ENCODE results near the gene NAT10.

NAT10 gene

DNA sequence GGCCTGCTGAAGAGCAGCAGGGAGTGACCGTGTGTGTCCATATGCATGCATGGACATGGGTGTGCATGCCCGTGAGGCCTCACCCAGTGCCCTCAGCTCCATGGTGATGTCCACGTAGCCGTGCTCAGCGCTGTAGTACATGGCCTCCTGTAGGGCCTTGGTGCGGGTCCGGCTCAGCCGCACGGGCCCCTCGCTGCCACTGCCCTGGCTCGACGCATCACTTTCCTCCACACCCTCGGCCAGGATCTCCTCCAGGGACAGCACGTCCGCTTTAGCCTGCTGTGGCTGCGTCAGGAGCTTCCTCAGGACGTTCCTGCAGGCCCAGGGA, 57.0 kb downstream of the NAT10 start:
- no peak for TF ChIP-seq POLR2AphosphoS5 (IDR thresholded peaks at IDR 0.05; ENCODE audit: low read depth, low read length)
- TF ChIP-seq POLR2A (IDR thresholded peaks at IDR 0.05; ENCODE audit: low read depth, low read length), result no peak
- TF ChIP-seq TAF1 (IDR thresholded peaks at IDR 0.05; ENCODE audit: borderline replicate concordance, low read depth, low read length), result no peak
- FAIRE-seq, result no peak

GRCh38 chr11:34162856-34163255, 57.4 kb downstream of the NAT10 start:
- TF ChIP-seq POLR2AphosphoS5 (IDR thresholded peaks at IDR 0.05; ENCODE audit: low read depth, low read length), result no peak
- no peak for TF ChIP-seq TAF1 (IDR thresholded peaks at IDR 0.05; ENCODE audit: borderline replicate concordance, low read depth, low read length)
- no peak for TF ChIP-seq POLR2A (IDR thresholded peaks at IDR 0.05; ENCODE audit: low read depth, low read length)
- DNase-seq (ENCODE audit: insufficient read length) (no peak), FAIRE-seq (peak; percentile 57)

More for the DNA sequence above, 57.0 kb downstream of the NAT10 start:
- DNase-seq (ENCODE audit: insufficient read length), result no peak

DNA sequence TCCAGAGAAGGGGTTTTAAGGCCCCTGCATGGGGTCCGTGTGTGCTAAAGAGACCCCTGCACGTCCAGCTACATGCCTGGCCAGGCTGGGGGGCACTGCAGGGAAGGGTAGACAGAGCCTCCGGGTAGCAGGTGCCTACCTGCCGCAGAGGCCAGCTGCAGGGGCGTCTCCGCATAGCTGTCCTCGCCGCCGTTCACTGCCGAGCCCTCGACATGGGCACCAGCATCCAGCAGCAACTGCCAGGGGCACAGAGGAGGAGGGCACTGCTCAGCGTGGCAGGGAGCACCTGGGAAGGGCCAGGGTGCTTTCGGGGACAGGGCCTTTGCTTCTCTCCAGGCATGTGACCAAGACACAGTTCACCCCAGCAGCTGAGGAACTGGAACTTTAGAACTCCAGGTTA, 59.7 kb downstream of the NAT10 start:
- FAIRE-seq, result no peak

GRCh38 chr11:34165786-34166555, 60.5 kb downstream of the NAT10 start:
- DNase-seq (ENCODE audit: insufficient read length), result no peak
- no peak for FAIRE-seq
- no peak for TF ChIP-seq POLR2A (IDR thresholded peaks at IDR 0.05; ENCODE audit: low read depth, low read length)
- no peak for TF ChIP-seq TAF1 (IDR thresholded peaks at IDR 0.05; ENCODE audit: borderline replicate concordance, low read depth, low read length)
- TF ChIP-seq POLR2AphosphoS5 (IDR thresholded peaks at IDR 0.05; ENCODE audit: low read depth, low read length), result no peak

More for the DNA sequence above, 59.7 kb downstream of the NAT10 start:
- TF ChIP-seq TAF1 (IDR thresholded peaks at IDR 0.05; ENCODE audit: borderline replicate concordance, low read depth, low read length) (no peak), POLR2AphosphoS5 (IDR thresholded peaks at IDR 0.05; ENCODE audit: low read depth, low read length) (no peak), POLR2A (IDR thresholded peaks at IDR 0.05; ENCODE audit: low read depth, low read length) (no peak)
- DNase-seq (ENCODE audit: insufficient read length), result no peak

- no peak for DNase-seq (ENCODE audit: insufficient read length)
- FAIRE-seq, result no peak
- TF ChIP-seq POLR2A (IDR thresholded peaks at IDR 0.05; ENCODE audit: low read depth, low read length), result no peak
- no peak for TF ChIP-seq POLR2AphosphoS5 (IDR thresholded peaks at IDR 0.05; ENCODE audit: low read depth, low read length)
- no peak for TF ChIP-seq TAF1 (IDR thresholded peaks at IDR 0.05; ENCODE audit: borderline replicate concordance, low read depth, low read length)
Measured at GRCh38 chr11:34166806-34167740, 61.6 kb downstream of the NAT10 start.

DNA sequence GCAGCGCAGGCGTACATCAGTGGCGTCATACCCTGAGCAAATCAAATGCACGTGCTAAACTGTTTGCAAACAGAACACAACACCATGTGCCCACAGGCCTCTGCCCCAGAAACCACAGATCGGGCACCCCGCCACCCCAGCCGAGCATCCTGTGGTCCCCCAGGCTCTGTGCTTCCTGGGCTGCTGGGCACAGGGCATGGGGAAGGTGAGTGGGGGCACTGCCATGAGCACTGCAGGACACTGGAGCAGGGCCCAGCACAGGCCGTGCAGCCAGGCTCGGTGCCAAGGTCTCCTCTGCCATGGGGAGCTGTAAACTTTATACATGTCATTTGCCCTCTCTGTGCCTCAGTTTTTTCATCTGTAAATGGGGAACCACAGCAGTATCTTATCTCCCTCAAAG, 62.5 kb downstream of the NAT10 start:
- TF ChIP-seq POLR2AphosphoS5 (IDR thresholded peaks at IDR 0.05; ENCODE audit: low read depth, low read length) (no peak), POLR2A (IDR thresholded peaks at IDR 0.05; ENCODE audit: low read depth, low read length) (no peak), TAF1 (IDR thresholded peaks at IDR 0.05; ENCODE audit: borderline replicate concordance, low read depth, low read length) (no peak)
- FAIRE-seq (no peak), DNase-seq (ENCODE audit: insufficient read length) (no peak)

GRCh38 chr11:34168642-34169420, 63.4 kb downstream of the NAT10 start:
- FAIRE-seq, result no peak
- DNase-seq (ENCODE audit: insufficient read length), result no peak
- TF ChIP-seq POLR2A (IDR thresholded peaks at IDR 0.05; ENCODE audit: low read depth, low read length) (no peak), TAF1 (IDR thresholded peaks at IDR 0.05; ENCODE audit: borderline replicate concordance, low read depth, low read length) (no peak), POLR2AphosphoS5 (IDR thresholded peaks at IDR 0.05; ENCODE audit: low read depth, low read length) (no peak)

DNA sequence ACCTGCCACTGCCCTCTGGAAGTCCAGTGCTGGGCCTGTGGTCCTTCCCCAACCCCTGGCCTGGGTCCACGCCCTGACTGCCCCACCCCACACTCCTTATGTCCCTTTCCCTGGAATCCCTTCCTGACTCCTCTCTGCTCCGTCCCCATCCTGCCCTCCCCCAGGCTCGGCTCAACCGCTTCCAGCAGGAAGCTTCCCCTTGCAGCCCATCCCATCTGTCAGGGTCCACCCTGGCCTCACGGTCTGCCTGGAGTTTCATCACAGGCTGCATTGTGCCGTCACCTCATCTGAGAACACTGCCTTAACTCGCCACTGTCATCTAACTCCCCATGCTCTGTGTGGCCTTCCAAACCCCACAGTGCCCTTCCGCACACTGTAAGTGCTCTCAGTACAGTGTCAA, 64.3 kb downstream of the NAT10 start:
- no peak for FAIRE-seq

GRCh38 chr11:34173050-34173449, 67.6 kb downstream of the NAT10 start:
- DNase-seq (ENCODE audit: insufficient read length) (no peak), FAIRE-seq (no peak)
- TF ChIP-seq POLR2A (IDR thresholded peaks at IDR 0.05; ENCODE audit: low read depth, low read length), result no peak
- no peak for TF ChIP-seq TAF1 (IDR thresholded peaks at IDR 0.05; ENCODE audit: borderline replicate concordance, low read depth, low read length)
- no peak for TF ChIP-seq POLR2AphosphoS5 (IDR thresholded peaks at IDR 0.05; ENCODE audit: low read depth, low read length)

More for the DNA sequence above, 64.3 kb downstream of the NAT10 start:
- DNase-seq (ENCODE audit: insufficient read length), result no peak
- no peak for TF ChIP-seq POLR2A (IDR thresholded peaks at IDR 0.05; ENCODE audit: low read depth, low read length)
- TF ChIP-seq POLR2AphosphoS5 (IDR thresholded peaks at IDR 0.05; ENCODE audit: low read depth, low read length), result no peak
- no peak for TF ChIP-seq TAF1 (IDR thresholded peaks at IDR 0.05; ENCODE audit: borderline replicate concordance, low read depth, low read length)

DNA sequence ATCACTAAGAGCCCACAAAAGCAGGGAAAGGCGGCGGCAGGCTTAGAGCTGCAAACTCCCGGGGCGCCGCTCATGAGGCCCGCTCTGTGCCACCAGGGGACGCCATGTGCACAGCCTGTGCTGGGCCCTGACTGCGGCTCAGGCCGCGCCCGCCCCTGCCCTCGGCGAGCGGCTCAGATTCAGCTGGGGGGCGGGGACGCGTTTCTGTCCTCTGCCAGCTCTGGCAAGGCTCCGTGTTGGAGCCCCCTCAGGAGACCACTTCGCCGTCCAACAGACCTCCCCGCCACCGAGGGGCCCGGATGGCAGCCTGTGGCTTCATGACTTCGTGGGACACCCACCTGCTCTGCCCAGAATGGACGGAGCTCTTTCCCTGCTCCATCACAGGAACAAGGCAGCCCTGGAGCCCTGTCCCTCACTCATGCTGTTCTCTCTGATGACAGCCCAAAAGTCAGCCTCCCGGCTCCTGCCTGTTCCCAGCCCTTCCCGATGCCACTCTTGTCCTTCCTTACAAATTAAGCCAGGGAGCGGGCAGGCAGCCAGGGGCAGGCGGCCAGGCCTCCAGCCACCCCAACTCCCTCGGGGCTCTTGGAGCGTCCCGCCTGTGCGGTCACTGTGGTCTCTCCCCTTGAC, 69.1 kb downstream of the NAT10 start:
- TF ChIP-seq POLR2AphosphoS5 (IDR thresholded peaks at IDR 0.05; ENCODE audit: low read depth, low read length), result no peak
- TF ChIP-seq POLR2A (IDR thresholded peaks at IDR 0.05; ENCODE audit: low read depth, low read length), result no peak
- TF ChIP-seq TAF1 (IDR thresholded peaks at IDR 0.05; ENCODE audit: borderline replicate concordance, low read depth, low read length), result no peak
- FAIRE-seq (peak; percentile 97), DNase-seq (ENCODE audit: insufficient read length) (peak; percentile 92)

Measured in GM12892 (cell line).